HG02623 (cell line): ENCODE data around the gene ZNF436.

Experiments used
- ATAC-seq: cut with Tn5 transposase; IDR thresholded peaks from one replicate; pipeline ENCODE4 v1.9.1; 2021; ENCODE audit warnings: moderate library complexity; ENCODE audit not compliant: unreplicated experiment

Gene ZNF436

GRCh38 chr1:23369335-23370013 lies at the start of gene ZNF436:
Gene ZNF436 (minus strand): TSS chr1:23369836. CDS start chr1:23368005, 1,831 bp downstream.
- no peak for ATAC-seq

- ATAC-seq = no peak
Measured at GRCh38 chr1:23419180-23419579, 49.5 kb upstream of the ZNF436 start.

GRCh38 chr1:23417570-23417969 lies 47.9 kb upstream of the ZNF436 start:
- no peak for ATAC-seq

GRCh38 chr1:23416964-23417363 lies 47.3 kb upstream of the ZNF436 start:
- no peak for ATAC-seq

- ATAC-seq = no peak
Measured at GRCh38 chr1:23408797-23409290, 39.2 kb upstream of the ZNF436 start.

GRCh38 chr1:23407016-23407630 lies 37.5 kb upstream of the ZNF436 start:
- no peak for ATAC-seq

GRCh38 chr1:23405946-23406345 lies 36.3 kb upstream of the ZNF436 start:
- no peak for ATAC-seq

GRCh38 chr1:23403735-23404486 lies 34.3 kb upstream of the ZNF436 start:
- no peak for ATAC-seq

- ATAC-seq = no peak
Measured at GRCh38 chr1:23403355-23403734, 33.7 kb upstream of the ZNF436 start.

GRCh38 chr1:23403038-23403336 lies 33.4 kb upstream of the ZNF436 start:
- no peak for ATAC-seq

- ATAC-seq = no peak
Measured at GRCh38 chr1:23402286-23403037, 32.8 kb upstream of the ZNF436 start.

- no peak for ATAC-seq
Measured at GRCh38 chr1:23401313-23401712, 31.7 kb upstream of the ZNF436 start.

GRCh38 chr1:23400324-23401114 lies 30.9 kb upstream of the ZNF436 start:
- ATAC-seq = no peak

GRCh38 chr1:23399229-23399628 lies 29.6 kb upstream of the ZNF436 start:
- ATAC-seq = no peak

GRCh38 chr1:23397908-23398307 lies 28.3 kb upstream of the ZNF436 start:
- ATAC-seq = no peak

- no peak for ATAC-seq
Measured at GRCh38 chr1:23396380-23396779, 26.7 kb upstream of the ZNF436 start.

- no peak for ATAC-seq
Measured at GRCh38 chr1:23395849-23396248, 26.2 kb upstream of the ZNF436 start.

- ATAC-seq = no peak
Measured at GRCh38 chr1:23395154-23395724, 25.6 kb upstream of the ZNF436 start.

- ATAC-seq = no peak
Measured at GRCh38 chr1:23394684-23395083, 25.0 kb upstream of the ZNF436 start.

GRCh38 chr1:23394181-23394580 lies 24.5 kb upstream of the ZNF436 start:
- no peak for ATAC-seq
